A673 (cell line): ENCODE data around the gene FAM151A. TPM values are rescaled to one million over a fixed set of nuclear protein-coding genes. Genes with fewer than 3 reads are reported as not detected.

ENCODE experiments used
- BruUV-seq: library from RNA; stranded (reverse); fragments of 400-500 nt; replicated peaks from 2 replicates; lab custom pipeline; 2021; lab: Mats Ljungman, UMichigan
- CTCF ChIA-PET: fragments of 300-600 bp; sonication (Branson Sonifier 250); formaldehyde crosslinking; loops from one replicate; lab custom pipeline; 2022; ENCODE audit warnings: antibody characterized with exemption; lab: Charles Lee
- POLR2A ChIA-PET: fragments of 300-600 bp; sonication (Branson Sonifier 250); formaldehyde crosslinking; loops from one replicate; lab custom pipeline; 2022; ENCODE audit warnings: antibody characterized with exemption; ENCODE audit not compliant: low non-redundant PET; lab: Charles Lee
- DNase-seq: peaks from one replicate; pipeline ENCODE4 v3.0.0-alpha.2; 2015; ENCODE audit warnings: low spot score
- H3K27ac ChIP-seq: fragments of 200-600 bp; sonication (generic); 2 replicates; pipeline ENCODE4 v1.5.1; 2016; ENCODE audit warnings: mixed run types, low read depth, mild to moderate bottlenecking, mixed read lengths, antibody characterized with exemption, low read length; ENCODE audit not compliant: poor library complexity, severe bottlenecking
- H3K27me3 ChIP-seq: fragments of 200-600 bp; sonication (generic); replicated peaks from 2 replicates; pipeline ENCODE4 v1.6.1; 2017; ENCODE audit warnings: mixed run types, low read depth, mild to moderate bottlenecking, mixed read lengths, antibody characterized with exemption, low read length; ENCODE audit not compliant: insufficient read depth, poor library complexity
- H3K36me3 ChIP-seq: fragments of 200-600 bp; sonication (generic); 2 replicates; pipeline ENCODE4 v1.6.1; 2016; ENCODE audit warnings: mixed run types, mild to moderate bottlenecking, mixed read lengths, antibody characterized with exemption, low read length; ENCODE audit not compliant: insufficient read depth, poor library complexity, severe bottlenecking
- H3K4me1 ChIP-seq: fragments of 200-600 bp; sonication (generic); 2 replicates; pipeline ENCODE4 v1.6.1; 2017; ENCODE audit warnings: mixed run types, mild to moderate bottlenecking, mixed read lengths, antibody characterized with exemption, low read length; ENCODE audit not compliant: insufficient read depth, poor library complexity, severe bottlenecking
- H3K4me3 ChIP-seq: fragments of 200-600 bp; sonication (generic); 2 replicates; pipeline ENCODE4 v1.5.1; 2016; ENCODE audit warnings: low read depth, mixed run types, mild to moderate bottlenecking, mixed read lengths, low read length; ENCODE audit not compliant: poor library complexity, severe bottlenecking
- H3K9me3 ChIP-seq: fragments of 200-600 bp; sonication (generic); 2 replicates; pipeline ENCODE4 v1.6.1; 2016; ENCODE audit warnings: mixed run types, low read depth, mild to moderate bottlenecking, mixed read lengths, antibody characterized with exemption, low read length; ENCODE audit not compliant: poor library complexity, severe bottlenecking
- EZH2 ChIP-seq: fragments of 200-600 bp; sonication (generic); IDR thresholded peaks from 2 replicates; pipeline ENCODE4 v1.6.1; 2017; ENCODE audit warnings: borderline replicate concordance, low read depth, mild to moderate bottlenecking, mixed read lengths, antibody characterized with exemption, low read length; ENCODE audit not compliant: poor library complexity, severe bottlenecking
- intact Hi-C: fragments of 100-400 bp; cut with micrococcal nuclease; formaldehyde crosslinking; loops from one replicate; pipeline ENCODE4 v1.10.0; 2022; ENCODE audit not compliant: unreplicated experiment
- total RNA-seq: library from RNA; stranded (reverse); gene quantifications from 2 replicates; pipeline ENCODE4 v1.2.3, GENCODE V29; 2021
- TF ChIP-seq, protein P1 (sequence below): fragments of 300-800, 200-600 bp; sonication (generic); conservative IDR thresholded peaks from 2 replicates; pipeline ENCODE4 v1.5.1; 2017; ENCODE audit warnings: low read depth, mild to moderate bottlenecking, antibody characterized with exemption, low read length, moderate library complexity, mixed read lengths

FAM151A gene
- total RNA-seq, 1 experiment from 2014 or later, result not detected

- no peaks in the 10 kb centered on the region for H3K9me3 ChIP-seq
- ChIA-PET POLR2A (no interaction called here), CTCF (no interaction called here)
- H3K4me3 ChIP-seq, result no peak overlapping the region
- no peaks in the 10 kb centered on the region for H3K36me3 ChIP-seq
- H3K4me1 ChIP-seq, result no peaks in the 10 kb centered on the region
- no peak overlapping the region for H3K27ac ChIP-seq
- intact Hi-C loops, result no loop called here
- TF ChIP-seq, protein P1, sequence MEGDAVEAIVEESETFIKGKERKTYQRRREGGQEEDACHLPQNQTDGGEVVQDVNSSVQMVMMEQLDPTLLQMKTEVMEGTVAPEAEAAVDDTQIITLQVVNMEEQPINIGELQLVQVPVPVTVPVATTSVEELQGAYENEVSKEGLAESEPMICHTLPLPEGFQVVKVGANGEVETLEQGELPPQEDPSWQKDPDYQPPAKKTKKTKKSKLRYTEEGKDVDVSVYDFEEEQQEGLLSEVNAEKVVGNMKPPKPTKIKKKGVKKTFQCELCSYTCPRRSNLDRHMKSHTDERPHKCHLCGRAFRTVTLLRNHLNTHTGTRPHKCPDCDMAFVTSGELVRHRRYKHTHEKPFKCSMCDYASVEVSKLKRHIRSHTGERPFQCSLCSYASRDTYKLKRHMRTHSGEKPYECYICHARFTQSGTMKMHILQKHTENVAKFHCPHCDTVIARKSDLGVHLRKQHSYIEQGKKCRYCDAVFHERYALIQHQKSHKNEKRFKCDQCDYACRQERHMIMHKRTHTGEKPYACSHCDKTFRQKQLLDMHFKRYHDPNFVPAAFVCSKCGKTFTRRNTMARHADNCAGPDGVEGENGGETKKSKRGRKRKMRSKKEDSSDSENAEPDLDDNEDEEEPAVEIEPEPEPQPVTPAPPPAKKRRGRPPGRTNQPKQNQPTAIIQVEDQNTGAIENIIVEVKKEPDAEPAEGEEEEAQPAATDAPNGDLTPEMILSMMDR, result no peak
- no peak for TF ChIP-seq EZH2
- BruUV-seq, result no TSS peak
- H3K27me3 ChIP-seq, result no peaks in the 10 kb centered on the region
- no peak for DNase-seq
Measured at GRCh38 chr1:54664364-54664763, 41.0 kb upstream of the FAM151A start.

DNA sequence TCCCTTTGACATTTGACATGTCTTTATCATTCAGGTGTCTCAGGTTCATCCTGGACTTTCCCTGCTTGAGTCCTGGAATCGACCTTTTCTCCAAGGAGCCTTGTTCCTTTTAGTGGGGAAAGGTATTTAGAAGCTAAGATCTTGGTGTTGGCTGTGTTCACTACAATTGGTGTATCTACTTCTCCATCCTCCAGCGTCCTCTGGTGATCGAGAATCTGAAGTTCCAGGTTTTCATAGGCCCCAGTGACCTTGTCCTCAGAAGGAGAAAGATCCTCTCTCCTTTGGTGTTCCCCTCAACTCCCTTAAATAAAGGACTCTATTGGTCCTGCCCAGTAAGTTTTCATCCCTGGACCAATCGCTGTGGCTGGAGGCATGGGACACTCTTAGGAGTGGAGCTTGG is 40.4 kb upstream of the FAM151A start:
- no TSS peak for BruUV-seq

GRCh38 chr1:54658164-54658913 is 35.0 kb upstream of the FAM151A start:
- Histone ChIP-seq H3K4me1 (no peaks in the 10 kb centered on the region), H3K27ac (no peak overlapping the region), H3K27me3 (no peaks in the 10 kb centered on the region), H3K9me3 (peaks cover 11% of the 10 kb centered on the region), H3K36me3 (no peaks in the 10 kb centered on the region), H3K4me3 (no peak overlapping the region)
- CTCF ChIA-PET, result no interaction called here
- intact Hi-C loops, result no loop called here
- BruUV-seq, result no TSS peak
- POLR2A ChIA-PET, result no interaction called here
- TF ChIP-seq EZH2, result no peak
- TF ChIP-seq, protein P1, result no peak
- DNase-seq, result no peak

More for the DNA sequence above, 40.4 kb upstream of the FAM151A start:
- Histone ChIP-seq H3K27me3 (no peaks in the 10 kb centered on the region), H3K27ac (no peak overlapping the region), H3K9me3 (no peaks in the 10 kb centered on the region), H3K4me3 (no peak overlapping the region), H3K4me1 (no peaks in the 10 kb centered on the region), H3K36me3 (no peaks in the 10 kb centered on the region)
- ChIA-PET POLR2A (no interaction called here), CTCF (no interaction called here)
- intact Hi-C loops, result no loop called here
- TF ChIP-seq, protein P1, result peak; percentile 22; the same call in 1 of the 2 replicates
- TF ChIP-seq EZH2, result no peak
- no peak for DNase-seq
